ENCODE results near the gene CCDC167.

- TF ChIP-seq POLR2A (IDR thresholded peaks at IDR 0.05) (no peak), CTCF (IDR thresholded peaks at IDR 0.05 in 8 of 11, conservative IDR thresholded peaks at IDR 0.05 in 3 of 11) (no peak), POLR2AphosphoS5 (IDR thresholded peaks at IDR 0.05) (no peak)
These were observed 18.6 kb downstream of the CCDC167 start for GRCh38 chr6:37480951-37481534.
